MCF 10A (cell line): ENCODE data around the gene NOXO1. TPM values are rescaled to one million over a fixed set of nuclear protein-coding genes. Genes with fewer than 3 reads are reported as not detected.
"Not testable (repeated sequence)": the region's sequence is repeated elsewhere in the genome, so short reads cannot be mapped to it uniquely, and the experiment has no call there.

Experiments
- BruUV-seq: library from RNA; stranded (reverse); fragments of 400-500 nt; replicated peaks from 2 replicates; lab custom pipeline; 2021; lab: Mats Ljungman, UMichigan
- CTCF ChIA-PET: fragments of 300-600 bp; sonication (Branson Sonifier 250); formaldehyde crosslinking; extraction: SDS; loops from one replicate; lab custom pipeline; 2021; ENCODE audit warnings: antibody characterized with exemption, inconsistent platforms; lab: Yijun Ruan, JAX
- POLR2A ChIA-PET: fragments of 300-600, 350-650 bp; sonication (Branson Sonifier 250); formaldehyde crosslinking; extraction: SDS; loops from one replicate; lab custom pipeline; 2020; ENCODE audit warnings: antibody characterized with exemption, inconsistent platforms; lab: Yijun Ruan, JAX
- DNase-seq: peaks from one replicate; pipeline ENCODE4 v3.0.0-alpha.2; 2018; ENCODE audit not compliant: unreplicated experiment
- H3K27ac Mint-ChIP-seq: one replicate; pipeline ENCODE4 v1.8.0; 2022; ENCODE audit warnings: mild to moderate bottlenecking, low read depth, mixed read lengths; ENCODE audit not compliant: unreplicated experiment
- H3K27me3 Mint-ChIP-seq: one replicate; pipeline ENCODE4 v1.8.0; 2022; ENCODE audit warnings: mixed read lengths; ENCODE audit not compliant: insufficient read depth, unreplicated experiment
- H3K36me3 Mint-ChIP-seq: one replicate; pipeline ENCODE4 v1.8.0; 2022; ENCODE audit warnings: mild to moderate bottlenecking, moderate library complexity, mixed read lengths; ENCODE audit not compliant: insufficient read depth, unreplicated experiment
- H3K4me1 Mint-ChIP-seq: one replicate; pipeline ENCODE4 v1.8.0; 2022; ENCODE audit warnings: mixed read lengths; ENCODE audit not compliant: insufficient read depth, unreplicated experiment
- H3K4me3 Mint-ChIP-seq: one replicate; pipeline ENCODE4 v1.8.0; 2022; ENCODE audit warnings: mild to moderate bottlenecking, moderate library complexity, mixed read lengths; ENCODE audit not compliant: unreplicated experiment
- H3K9me3 Mint-ChIP-seq: one replicate; pipeline ENCODE4 v1.8.0; 2022; ENCODE audit warnings: mixed read lengths; ENCODE audit not compliant: unreplicated experiment
- intact Hi-C: fragments of 100-400 bp; cut with micrococcal nuclease; formaldehyde crosslinking; loops from 2 replicates; pipeline ENCODE4 v1.14.1; 2022
- total RNA-seq: library from RNA; stranded (reverse); gene quantifications from 2 replicates; pipeline ENCODE4 v1.2.3, GENCODE V29; 2022
- TF ChIP-seq, protein P1 (sequence below): fragments of 200-600 bp; IDR thresholded peaks from one replicate; pipeline ENCODE4 v1.8.0; 2022; ENCODE audit warnings: antibody characterized with exemption, mild to moderate bottlenecking; ENCODE audit not compliant: unreplicated experiment

Gene NOXO1
- total RNA-seq, 1 experiment from 2014 or later: 1.1 TPM

DNA sequence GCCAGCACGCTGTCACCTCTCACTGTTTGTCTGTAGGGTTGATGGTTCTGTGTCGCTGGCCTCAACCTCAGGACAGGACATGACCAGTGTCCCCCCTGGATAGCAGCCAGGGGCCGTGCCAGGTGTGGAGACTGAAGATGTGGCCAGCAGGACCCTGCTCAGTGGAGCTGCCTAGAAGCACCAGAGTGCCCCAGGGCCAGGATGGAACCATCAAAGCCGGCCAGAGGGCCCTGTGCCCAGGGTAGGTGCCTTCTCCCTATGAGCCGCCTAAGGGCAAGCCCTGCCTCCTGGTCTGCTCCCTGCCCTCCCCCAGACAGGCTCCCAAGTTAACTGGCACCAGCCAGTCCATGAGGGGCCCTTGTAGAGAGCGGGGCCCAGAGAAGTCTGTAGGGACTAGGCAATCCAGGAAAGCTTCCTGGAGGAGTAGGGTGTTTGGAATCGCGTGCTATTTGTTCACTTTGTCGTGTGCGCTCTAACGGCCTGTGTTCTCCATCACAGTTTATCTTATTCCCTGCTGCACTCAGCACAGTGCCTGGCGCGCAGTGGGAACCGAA lies 22.5 kb downstream of the NOXO1 start:
- H3K27me3 Mint-ChIP-seq: no peaks in the 10 kb centered on the region
- peak overlapping the region; percentile 91 for H3K27ac Mint-ChIP-seq
- TF ChIP-seq, protein P1, sequence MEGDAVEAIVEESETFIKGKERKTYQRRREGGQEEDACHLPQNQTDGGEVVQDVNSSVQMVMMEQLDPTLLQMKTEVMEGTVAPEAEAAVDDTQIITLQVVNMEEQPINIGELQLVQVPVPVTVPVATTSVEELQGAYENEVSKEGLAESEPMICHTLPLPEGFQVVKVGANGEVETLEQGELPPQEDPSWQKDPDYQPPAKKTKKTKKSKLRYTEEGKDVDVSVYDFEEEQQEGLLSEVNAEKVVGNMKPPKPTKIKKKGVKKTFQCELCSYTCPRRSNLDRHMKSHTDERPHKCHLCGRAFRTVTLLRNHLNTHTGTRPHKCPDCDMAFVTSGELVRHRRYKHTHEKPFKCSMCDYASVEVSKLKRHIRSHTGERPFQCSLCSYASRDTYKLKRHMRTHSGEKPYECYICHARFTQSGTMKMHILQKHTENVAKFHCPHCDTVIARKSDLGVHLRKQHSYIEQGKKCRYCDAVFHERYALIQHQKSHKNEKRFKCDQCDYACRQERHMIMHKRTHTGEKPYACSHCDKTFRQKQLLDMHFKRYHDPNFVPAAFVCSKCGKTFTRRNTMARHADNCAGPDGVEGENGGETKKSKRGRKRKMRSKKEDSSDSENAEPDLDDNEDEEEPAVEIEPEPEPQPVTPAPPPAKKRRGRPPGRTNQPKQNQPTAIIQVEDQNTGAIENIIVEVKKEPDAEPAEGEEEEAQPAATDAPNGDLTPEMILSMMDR: no peak
- BruUV-seq: no TSS peak
- no peaks in the 10 kb centered on the region for H3K9me3 Mint-ChIP-seq
- ChIA-PET CTCF (interaction anchor here (0.7 to 1.4 kb wide), 2 partner anchors 44 to 58 kb away, joined by 3 to 4 read pairs; no protein-coding TSS in a partner anchor), POLR2A (interaction anchor here (0.8 to 8.9 kb wide), 7 partner anchors 10 to 176 kb away, joined by 3 to 72 read pairs (median 4); partner anchors contain the start of genes MSRB1, NUBP2, SPSB3 and TBL3)
- intact Hi-C loops: no loop called here
- peaks cover 23% of the 10 kb centered on the region for H3K4me1 Mint-ChIP-seq
- peak overlapping the region; percentile 78 for H3K4me3 Mint-ChIP-seq
- peaks cover 37% of the 10 kb centered on the region for H3K36me3 Mint-ChIP-seq
- no peak for DNase-seq

DNA sequence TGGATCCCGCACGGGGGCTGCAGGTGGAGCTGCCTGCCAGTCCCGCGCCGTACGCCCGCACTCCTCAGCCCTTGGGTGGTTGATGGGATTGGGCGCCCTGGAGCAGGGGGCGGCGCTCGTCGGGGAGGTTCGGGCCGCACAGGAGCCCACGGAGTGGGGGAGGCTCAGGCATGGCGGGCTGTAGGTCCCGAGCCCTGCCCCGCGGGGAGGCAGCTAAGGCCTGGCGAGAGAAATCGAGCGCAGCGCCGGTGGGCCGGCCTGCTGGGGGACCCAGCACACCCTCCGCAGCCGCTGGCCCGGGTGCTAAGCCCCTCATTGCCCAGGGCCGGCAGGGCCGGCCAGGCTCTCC lies 23.2 kb downstream of the NOXO1 start:
- not testable (repeated sequence) for H3K9me3 Mint-ChIP-seq, DNase-seq
- POLR2A ChIA-PET: interaction anchor here (0.8 to 1.5 kb wide), 4 partner anchors 14 to 176 kb away, joined by 3 to 4 read pairs (median 4); partner anchors contain the start of genes MSRB1, NUBP2, SPSB3 and TBL3

DNA sequence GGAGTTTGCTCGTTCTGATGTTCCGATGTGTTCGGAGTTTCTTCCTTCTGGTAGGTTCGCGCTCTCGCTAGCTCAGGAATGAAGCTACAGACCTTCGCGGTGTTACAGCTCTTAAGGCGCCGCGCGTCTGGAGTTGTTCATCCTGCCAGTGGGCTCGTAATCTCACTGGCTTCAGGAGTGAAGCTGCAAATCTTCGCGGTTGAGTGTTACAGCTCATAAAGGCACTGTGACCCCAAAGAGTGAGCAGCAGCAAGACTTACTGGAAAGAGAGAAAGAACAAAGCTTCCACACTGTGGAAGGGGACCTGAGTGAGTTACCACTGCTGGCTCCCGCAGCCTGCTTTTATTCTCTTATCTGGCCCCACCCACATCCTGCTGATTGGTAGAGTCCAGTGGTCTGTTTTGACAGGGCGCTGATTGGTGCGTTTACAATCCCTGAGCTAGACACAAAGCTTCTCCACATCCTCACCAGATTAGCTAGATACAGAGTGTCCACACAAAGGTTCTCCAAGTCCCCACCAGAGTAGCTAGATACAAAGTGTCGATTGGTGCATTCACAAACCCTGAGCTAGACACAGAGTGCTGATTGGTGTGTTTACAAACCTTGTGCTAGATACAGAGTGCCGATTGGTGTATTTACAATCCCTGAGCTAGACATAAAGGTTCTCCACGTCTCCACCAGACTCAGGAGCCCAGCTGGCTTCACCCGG lies 23.7 kb downstream of the NOXO1 start:
- CTCF ChIA-PET: interaction anchor here (1.2 to 1.4 kb wide), 3 partner anchors 29 to 45 kb away, joined by 3 read pairs; no protein-coding TSS in a partner anchor
- H3K9me3 Mint-ChIP-seq, BruUV-seq, H3K27ac Mint-ChIP-seq, H3K27me3 Mint-ChIP-seq, DNase-seq, intact Hi-C loops, H3K4me3 Mint-ChIP-seq: not testable (repeated sequence)
- Mint-ChIP-seq H3K36me3 (peaks cover 25% of the 10 kb centered on the region), H3K4me1 (peaks cover 15% of the 10 kb centered on the region)
- POLR2A ChIA-PET: interaction anchor here (1.5 kb wide), 1 partner anchor 14 kb away, joined by 4 read pairs; the partner anchor contains the start of gene TBL3

More for the DNA sequence above, 23.2 kb downstream of the NOXO1 start:
- BruUV-seq, intact Hi-C loops, H3K4me3 Mint-ChIP-seq, H3K27ac Mint-ChIP-seq, H3K27me3 Mint-ChIP-seq: not testable (repeated sequence)
- H3K4me1 Mint-ChIP-seq: peaks cover 16% of the 10 kb centered on the region
- peaks cover 31% of the 10 kb centered on the region for H3K36me3 Mint-ChIP-seq
- CTCF ChIA-PET: interaction anchor here (1.2 to 1.4 kb wide), 3 partner anchors 29 to 45 kb away, joined by 3 read pairs; no protein-coding TSS in a partner anchor

DNA sequence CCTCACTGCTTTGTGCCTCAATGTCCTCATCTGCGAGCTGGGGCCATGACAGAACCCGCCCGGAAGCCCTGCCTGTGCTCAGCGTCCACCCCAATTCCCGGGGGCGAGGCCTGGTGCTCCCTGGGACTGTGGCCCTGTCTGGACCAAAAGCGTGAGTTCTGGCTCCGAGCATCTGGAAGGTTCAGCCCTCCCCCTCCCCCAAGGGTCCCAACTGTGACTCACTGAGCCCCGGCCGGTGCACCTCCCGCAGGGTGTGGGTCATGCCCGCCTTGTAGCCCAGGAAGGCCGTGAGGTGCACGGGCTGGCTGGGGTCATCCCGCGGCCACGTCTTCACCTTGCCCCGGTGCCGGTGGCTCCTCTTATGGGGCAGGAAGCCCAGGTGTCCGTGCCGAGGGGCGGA lies 27.5 kb downstream of the NOXO1 start:
- peaks cover 6% of the 10 kb centered on the region for H3K4me1 Mint-ChIP-seq
- BruUV-seq: no TSS peak
- DNase-seq: no peak
- H3K9me3 Mint-ChIP-seq: no peaks in the 10 kb centered on the region
- ChIA-PET CTCF (interaction anchor here (0.6 kb wide), 1 partner anchor 24 kb away, joined by 3 read pairs; no protein-coding TSS in a partner anchor), POLR2A (interaction anchor here (0.6 to 5.9 kb wide), 3 partner anchors 10 to 15 kb away, joined by 3 to 53 read pairs (median 10); partner anchors contain the start of genes MSRB1, RNF151 and RPS2)
- intact Hi-C loops: no loop called here
- TF ChIP-seq, protein P1: no peak
- H3K27me3 Mint-ChIP-seq: no peaks in the 10 kb centered on the region
- no peak overlapping the region for H3K27ac Mint-ChIP-seq
- no peak overlapping the region for H3K4me3 Mint-ChIP-seq
- no peaks in the 10 kb centered on the region for H3K36me3 Mint-ChIP-seq
